Stimulated activated CD8-positive, alpha-beta memory T cell treated with anti-CD3 and anti-CD28 coated beads, Interleukin-15, amount 100 ng/mL, for 48 hours (primary cell): Measurements from ENCODE around the gene UBE2A.

Source experiments
- DNase-seq, 2 donors: peaks; one replicate each; pipeline ENCODE4 v3.0.0-alpha.2; 2020; ENCODE audit warnings: low read depth in 2 of 2

The UBE2A gene

GRCh38 chrX:119574394-119575266 is at the start of gene UBE2A:
UBE2A (plus strand) TSS chrX:119574563; CDS start chrX:119574712, 149 bp downstream.
- peak; percentile 73 to 77 for DNase-seq

- DNase-seq, result no peak
Measured at GRCh38 chrX:119529345-119530276, 44.8 kb upstream of the UBE2A start.

DNA sequence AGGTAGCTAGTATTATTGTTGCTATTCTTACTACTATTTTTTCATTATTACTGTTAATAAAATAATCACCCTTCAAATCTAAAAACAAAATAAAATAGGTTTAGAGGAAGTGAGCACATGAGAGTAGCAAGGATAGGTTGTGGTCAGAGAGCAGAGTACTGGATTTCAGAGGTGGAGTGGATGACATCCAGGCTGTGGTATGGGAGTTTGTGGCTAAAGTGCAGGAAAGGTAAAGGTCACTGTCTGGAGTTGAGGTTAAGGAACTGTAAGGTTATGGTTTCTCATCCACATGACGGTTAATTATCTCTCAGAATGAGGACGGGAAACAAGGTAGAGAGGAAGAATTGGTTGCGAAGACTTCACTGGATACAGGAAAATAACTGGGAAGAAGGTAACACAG is 36.9 kb upstream of the UBE2A start:
- DNase-seq, result no peak

GRCh38 chrX:119539872-119540271 is 34.5 kb upstream of the UBE2A start:
- no peak for DNase-seq

DNA sequence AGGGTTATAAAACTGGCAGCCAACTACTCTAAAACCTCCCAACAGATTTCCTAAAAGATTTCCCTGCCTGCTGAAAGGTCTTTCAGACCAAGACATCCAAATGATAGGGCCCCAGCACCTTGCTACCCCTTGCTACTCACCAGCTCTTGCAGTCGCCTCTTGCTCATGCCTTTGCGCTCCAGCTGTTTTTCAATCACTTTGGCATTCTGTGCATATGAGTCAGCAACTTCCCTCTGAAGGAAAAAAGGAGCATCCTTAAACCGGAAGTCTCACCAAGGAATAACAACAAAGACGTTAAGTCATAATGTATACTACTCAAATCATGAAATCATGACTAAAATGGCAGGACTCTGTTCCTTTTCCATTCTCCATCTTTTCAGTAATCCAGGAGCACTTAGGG is 33.2 kb upstream of the UBE2A start:
- DNase-seq, result no peak

DNA sequence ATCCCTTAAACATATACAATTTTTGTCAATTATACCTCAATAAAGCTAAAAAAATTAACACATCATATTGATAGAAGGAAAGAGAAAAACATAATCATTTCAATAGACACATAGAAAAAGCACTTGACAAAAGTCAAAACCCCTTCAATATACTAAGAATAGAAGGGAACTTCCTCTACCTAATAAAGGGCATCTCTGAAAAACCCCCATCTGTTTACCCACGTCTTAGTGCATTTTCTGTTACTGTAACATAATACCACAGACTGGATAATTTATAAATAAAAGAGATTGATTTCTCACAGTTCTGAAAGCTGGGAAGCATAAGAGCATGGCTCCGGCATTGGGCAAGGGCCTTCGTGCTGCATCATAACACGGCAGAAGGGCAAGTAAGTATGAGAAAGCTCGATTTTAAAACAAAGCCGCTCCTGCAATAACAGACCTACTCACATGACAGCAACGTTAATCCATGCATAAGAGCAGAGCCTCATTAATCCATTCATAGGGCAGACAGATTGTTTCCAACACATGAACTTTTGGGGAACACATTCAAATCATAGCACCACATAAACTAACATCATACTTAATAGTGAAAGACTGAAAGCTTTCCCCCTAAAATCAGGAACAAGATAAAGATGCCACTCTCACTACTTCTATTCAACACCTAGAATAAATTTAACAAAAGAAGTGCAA is 24.9 kb upstream of the UBE2A start:
- DNase-seq, result no peak

DNA sequence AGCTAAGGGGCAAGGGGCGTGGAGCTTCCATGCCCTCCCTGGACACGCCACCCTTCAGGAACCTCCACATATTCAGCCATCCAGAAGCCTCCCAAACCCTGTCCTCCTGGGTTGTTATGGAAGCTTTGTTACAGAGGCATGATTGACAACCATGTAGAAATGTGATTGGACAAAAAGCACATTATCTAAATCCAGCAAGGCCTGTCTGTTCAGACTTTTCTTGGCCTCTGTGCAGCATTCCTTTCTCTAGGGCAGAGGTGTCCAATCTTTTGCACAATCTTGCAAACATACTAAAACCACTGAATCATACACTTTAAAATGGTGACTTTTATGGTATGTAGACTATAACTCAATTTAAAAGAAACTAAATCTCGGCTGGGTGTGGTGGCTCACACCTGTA is 21.9 kb upstream of the UBE2A start:
- DNase-seq, result no peak

- DNase-seq, result peak; percentile 74
Measured at GRCh38 chrX:119565107-119565663, 9.2 kb upstream of the UBE2A start, which contains the start of gene STEEP1. STEEP1 (minus strand) TSS chrX:119565409; CDS start chrX:119565355, 54 bp downstream.

GRCh38 chrX:119570351-119570835 is 4.0 kb upstream of the UBE2A start:
- no peak for DNase-seq

DNA sequence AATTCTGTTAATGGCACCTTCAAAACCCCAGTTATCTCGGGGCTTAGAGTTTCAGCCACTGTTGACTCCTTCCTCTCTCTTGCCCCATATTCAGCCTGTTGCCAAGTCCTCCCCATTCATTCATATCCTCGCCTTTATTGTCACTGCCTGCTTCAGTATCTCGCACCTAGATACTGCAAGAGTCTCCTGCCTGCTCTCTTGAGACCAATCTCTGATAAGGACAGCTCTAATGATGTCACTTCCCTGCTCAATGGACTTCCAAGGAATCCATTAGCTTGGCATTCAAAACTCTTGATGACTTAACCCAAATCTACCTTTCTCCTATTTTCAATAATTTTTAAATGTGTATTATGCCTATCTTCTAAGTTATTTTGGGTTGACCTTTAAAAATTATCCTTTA is 1.1 kb upstream of the UBE2A start:
- no peak for DNase-seq

GRCh38 chrX:119573840-119574393 is 446 bp upstream of the UBE2A start:
- DNase-seq, result peak in 1 of 2 donors; percentile 0

DNA sequence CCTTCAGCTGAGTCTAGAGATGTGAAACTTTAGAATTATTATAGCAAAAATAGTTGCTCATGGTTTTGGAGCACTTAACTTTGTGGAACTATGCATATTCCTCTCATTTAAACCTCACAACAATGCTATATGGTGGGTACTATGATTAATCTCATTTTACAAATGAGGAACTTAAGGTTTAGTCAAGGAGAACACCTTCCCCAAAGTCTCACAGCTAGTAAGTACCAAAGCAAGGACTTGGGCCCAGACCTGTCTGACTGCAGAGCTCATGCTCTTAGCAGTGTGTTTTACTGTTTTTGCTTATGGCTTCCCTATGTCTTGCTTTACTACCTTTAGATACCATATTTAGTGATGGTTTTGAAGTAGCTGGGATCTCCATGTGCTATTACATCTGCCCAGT is 5.1 kb downstream of the UBE2A start:
- no peak for DNase-seq

DNA sequence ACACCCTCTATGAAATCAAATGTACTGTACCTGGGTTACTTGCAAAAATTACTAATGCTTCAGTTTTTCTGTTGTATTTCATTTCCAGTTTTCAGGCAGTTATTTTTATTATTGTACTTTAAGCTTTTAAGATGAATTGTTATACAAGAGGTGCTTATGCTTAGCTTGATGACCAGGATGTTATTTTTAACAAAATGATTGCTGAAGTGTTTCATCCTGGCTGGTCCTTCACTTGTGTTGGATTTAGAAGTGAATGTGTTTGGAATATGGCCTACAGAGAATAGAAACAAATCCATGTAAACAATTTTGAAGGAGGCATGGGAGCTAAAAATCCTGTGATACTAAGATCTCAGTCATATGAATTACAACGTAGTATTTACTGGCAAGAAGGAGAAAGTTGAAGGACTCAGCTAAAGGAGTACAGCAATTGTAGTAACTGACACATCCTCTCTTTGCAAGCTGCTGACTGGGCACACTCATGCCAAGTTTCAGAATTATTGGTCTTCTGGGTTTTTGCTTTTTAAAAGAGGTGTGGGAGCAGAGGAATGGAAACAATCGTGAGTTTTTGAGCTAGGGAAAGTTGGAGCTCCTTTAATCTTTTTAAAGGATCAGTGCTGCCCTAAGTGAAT is 9.2 kb downstream of the UBE2A start:
- DNase-seq, result no peak

DNA sequence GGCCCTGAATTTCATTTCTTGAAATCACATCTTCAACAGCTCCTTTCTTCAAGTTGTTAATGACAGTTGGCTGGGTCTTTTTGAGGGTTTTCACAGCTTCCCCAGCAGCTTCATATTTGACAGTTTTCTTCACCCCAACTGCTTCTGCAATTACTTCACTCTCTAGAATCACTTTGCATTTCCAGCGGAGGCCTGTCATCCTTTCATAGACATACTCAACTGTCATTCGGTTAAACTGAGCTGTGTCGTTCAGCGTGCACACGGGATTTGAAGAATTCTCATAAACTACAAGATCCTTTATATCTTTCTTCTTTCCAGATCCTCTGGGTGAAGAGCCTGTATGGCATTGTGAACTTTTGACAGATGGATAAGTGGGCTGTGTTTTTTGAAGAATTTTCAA is 15.4 kb downstream of the UBE2A start:
- no peak for DNase-seq

GRCh38 chrX:119602701-119603255 is 28.4 kb downstream of the UBE2A start:
- DNase-seq, result no peak

GRCh38 chrX:119604766-119605463 is 30.6 kb downstream of the UBE2A start:
- DNase-seq, result no peak

GRCh38 chrX:119605464-119606279 is 31.3 kb downstream of the UBE2A start:
- peak in 1 of 2 donors; percentile 15 for DNase-seq

- DNase-seq, result peak; percentile 73 to 80
Measured at GRCh38 chrX:119606280-119607017, 32.1 kb downstream of the UBE2A start, which contains the start of gene NKRF. NKRF (minus strand) TSS chrX:119606424.
